HepG2 (cell line): Measurements from ENCODE around the gene RILP. TPM values are rescaled to one million over a fixed set of nuclear protein-coding genes. Genes with fewer than 3 reads are reported as not detected.
A peak's percentile ranks its signal among the peaks of the same experiment; 100 is the strongest.

Experiments used
- AHR ChIP-seq: IDR thresholded peaks from 2 replicates; pipeline ENCODE4 v1.6.1; 2018; ENCODE audit warnings: missing genetic modification reagents, missing compliant biosample characterization
- CC2D1A ChIP-seq: sonication (generic); formaldehyde crosslinking; IDR thresholded peaks from 2 replicates; pipeline ENCODE4 v1.8.1; 2023; ENCODE audit warnings: mild to moderate bottlenecking, missing genetic modification reagents
- EEA1 ChIP-seq: sonication (generic); formaldehyde crosslinking; IDR thresholded peaks from 2 replicates; pipeline ENCODE4 v1.5.1; 2020; ENCODE audit warnings: mild to moderate bottlenecking, missing genetic modification reagents, borderline replicate concordance
- GATAD2A ChIP-seq: IDR thresholded peaks from 2 replicates; pipeline ENCODE4 v1.6.1; 2016
- KLF16 ChIP-seq, 2 experiments: sonication (generic) in 1 of 2; formaldehyde crosslinking in 1 of 2; IDR thresholded peaks; 2 replicates each; pipeline versions ENCODE4 v1.6.1 to v1.8.0; 2016 to 2023; ENCODE audit warnings: missing genetic modification reagents in 2 of 2, missing compliant biosample characterization in 1 of 2
- MYNN ChIP-seq: sonication (generic); formaldehyde crosslinking; IDR thresholded peaks from 2 replicates; pipeline ENCODE4 v1.4.0; 2020; ENCODE audit warnings: mild to moderate bottlenecking, low read depth, missing genetic modification reagents
- NFE2L1 ChIP-seq: sonication (generic); formaldehyde crosslinking; IDR thresholded peaks from 2 replicates; pipeline ENCODE4 v1.4.0; 2020; ENCODE audit warnings: missing genetic modification reagents, mild to moderate bottlenecking, borderline replicate concordance
- PHB2 ChIP-seq: fragments of 450-650 bp; IDR thresholded peaks from 2 replicates; pipeline ENCODE4 v1.6.1; 2018; ENCODE audit not compliant: partially characterized antibody
- SIX1 ChIP-seq: sonication (generic); formaldehyde crosslinking; IDR thresholded peaks from 2 replicates; pipeline ENCODE4 v1.4.0; 2020; ENCODE audit warnings: missing genetic modification reagents, borderline replicate concordance
- U2AF1 ChIP-seq: fragments of 200-400 bp; formaldehyde crosslinking; optimal IDR thresholded peaks from 2 replicates; pipeline ENCODE3; 2017; ENCODE audit warnings: mild to moderate bottlenecking, low read depth, low read length
- ZFP36 ChIP-seq: fragments of 150-350 bp; IDR thresholded peaks from 2 replicates; pipeline ENCODE4 v1.6.1; 2018; ENCODE audit warnings: borderline replicate concordance, low read length, low read depth; ENCODE audit not compliant: partially characterized antibody
- ZFP90 ChIP-seq: sonication (generic); formaldehyde crosslinking; IDR thresholded peaks from 2 replicates; pipeline ENCODE4 v1.8.0; 2022; ENCODE audit warnings: missing genetic modification reagents, mild to moderate bottlenecking, inconsistent platforms, borderline replicate concordance
- ZNF124 ChIP-seq: sonication (generic); formaldehyde crosslinking; IDR thresholded peaks from 2 replicates; pipeline ENCODE4 v1.4.0; 2020; ENCODE audit warnings: missing genetic modification reagents
- ZNF224 ChIP-seq: sonication (generic); formaldehyde crosslinking; IDR thresholded peaks from 2 replicates; pipeline ENCODE4 v1.5.0; 2020; ENCODE audit warnings: mild to moderate bottlenecking, missing genetic modification reagents
- ZNF235 ChIP-seq: sonication (generic); formaldehyde crosslinking; IDR thresholded peaks from 2 replicates; pipeline ENCODE4 v1.8.1; 2023; ENCODE audit warnings: mild to moderate bottlenecking, missing genetic modification reagents, borderline replicate concordance
- ZNF329 ChIP-seq: sonication (generic); formaldehyde crosslinking; IDR thresholded peaks from 2 replicates; pipeline ENCODE4 v1.9.0; 2021; ENCODE audit warnings: low read depth, mild to moderate bottlenecking, missing genetic modification reagents
- ZNF382 ChIP-seq: sonication (generic); formaldehyde crosslinking; IDR thresholded peaks from 2 replicates; pipeline ENCODE4 v1.5.0; 2020; ENCODE audit warnings: missing genetic modification reagents, mild to moderate bottlenecking, borderline replicate concordance
- ZNF562 ChIP-seq: sonication (generic); formaldehyde crosslinking; IDR thresholded peaks from 2 replicates; pipeline ENCODE4 v1.8.0; 2022; ENCODE audit warnings: missing genetic modification reagents, borderline replicate concordance
- ZNF652 ChIP-seq: IDR thresholded peaks from 2 replicates; pipeline ENCODE4 v1.6.1; 2016; ENCODE audit warnings: low read depth, borderline replicate concordance
- ZNF7 ChIP-seq: IDR thresholded peaks from 2 replicates; pipeline ENCODE4 v1.6.1; 2016; ENCODE audit warnings: missing biosample characterization, missing genetic modification reagents
- ZNF772 ChIP-seq: sonication (generic); formaldehyde crosslinking; IDR thresholded peaks from 2 replicates; pipeline ENCODE4 v1.5.0; 2020; ENCODE audit warnings: mild to moderate bottlenecking, missing genetic modification reagents
- polyA plus RNA-seq, 8 experiments: library from polyadenylated mRNA; depleted of rRNA in 3 of 8; stranded (reverse) in 7 of 8; unstranded in 1 of 8; fragments of >200 nt; fragmentation: Illumina TruSeq in 4 of 8; extraction: Trizol in 4 of 8; gene quantifications; 2 replicates each; pipeline versions ENCODE4 v1.2.1 to v1.2.3, GENCODE V29; 2011 to 2016; ENCODE audit warnings: low read depth in 4 of 8, missing spikeins in 1 of 8, mixed read lengths in 1 of 8; ENCODE audit not compliant: insufficient read depth in 1 of 8
- total RNA-seq, 5 experiments: library from RNA; depleted of rRNA; stranded (reverse); fragments of >200 nt; fragmentation: Illumina TruSeq; extraction: Trizol; gene quantifications; 2 replicates each; pipeline ENCODE4 v1.2.3, GENCODE V29; 2016; ENCODE audit warnings: low read depth in 1 of 5
- TF ChIP-seq, protein P1 (sequence below): sonication (generic); formaldehyde crosslinking; IDR thresholded peaks from 2 replicates; pipeline ENCODE4 v1.4.0; 2020; ENCODE audit warnings: missing genetic modification reagents
- TF ChIP-seq, protein P2 (sequence below): sonication (generic); formaldehyde crosslinking; IDR thresholded peaks from 2 replicates; pipeline ENCODE4 v1.4.0; 2020; ENCODE audit warnings: missing genetic modification reagents, borderline replicate concordance
- TF ChIP-seq, protein P3 (sequence below): sonication (generic); formaldehyde crosslinking; IDR thresholded peaks from 2 replicates; pipeline ENCODE4 v1.4.0; 2020; ENCODE audit warnings: missing genetic modification reagents
- TF ChIP-seq, protein P4 (sequence below): sonication (generic); formaldehyde crosslinking; IDR thresholded peaks from 2 replicates; pipeline ENCODE4 v1.4.0; 2020; ENCODE audit warnings: missing genetic modification reagents

RILP gene
- total and polyA plus RNA-seq, 2 of the 13 experiments (the other 11 are each of a cell fraction or from before 2014, with no cell fraction given) = 6.6 to 8.1 TPM

DNA sequence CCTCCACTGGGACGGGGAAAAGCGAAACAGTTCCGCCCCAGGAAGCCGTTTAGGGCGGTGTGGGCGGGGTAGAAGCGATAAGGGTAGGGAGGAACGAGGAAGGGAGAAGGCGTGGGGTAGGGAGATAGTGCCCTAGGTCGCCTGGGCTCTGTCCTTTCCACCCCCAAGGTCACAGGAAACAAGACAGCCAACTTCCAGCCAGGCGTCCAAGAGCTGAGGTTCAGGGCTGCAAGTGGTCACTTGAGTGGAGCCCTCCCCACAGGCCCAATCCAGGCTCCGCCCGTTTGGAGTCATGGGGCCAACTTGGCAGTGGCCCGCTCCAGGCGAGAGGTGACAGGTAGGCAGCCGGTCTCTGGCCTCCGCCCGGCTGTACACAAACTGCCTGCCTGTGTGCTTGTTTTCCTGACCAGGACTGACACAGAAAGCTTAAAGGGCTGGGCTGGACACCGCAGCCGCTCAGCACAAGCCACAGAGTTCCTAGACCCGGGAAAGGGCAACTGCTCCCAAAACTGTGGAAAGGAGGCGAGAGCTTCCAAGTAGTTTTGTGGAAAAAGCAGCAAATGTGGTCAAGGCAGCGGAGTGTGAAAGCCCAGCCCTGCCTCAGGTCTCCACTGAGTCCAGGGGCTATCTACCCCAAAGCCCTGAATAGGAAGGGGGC lies at the start of gene RILP (continued):
- TF ChIP-seq ZNF772 (CRISPR knock-in tag) = 0 out of 2 replicates have a peak, but pooled peaks have one; percentile 8
- no peak; the same call in 1 of the 2 replicates for TF ChIP-seq ZFP90 (CRISPR knock-in tag)
- TF ChIP-seq, protein P1, sequence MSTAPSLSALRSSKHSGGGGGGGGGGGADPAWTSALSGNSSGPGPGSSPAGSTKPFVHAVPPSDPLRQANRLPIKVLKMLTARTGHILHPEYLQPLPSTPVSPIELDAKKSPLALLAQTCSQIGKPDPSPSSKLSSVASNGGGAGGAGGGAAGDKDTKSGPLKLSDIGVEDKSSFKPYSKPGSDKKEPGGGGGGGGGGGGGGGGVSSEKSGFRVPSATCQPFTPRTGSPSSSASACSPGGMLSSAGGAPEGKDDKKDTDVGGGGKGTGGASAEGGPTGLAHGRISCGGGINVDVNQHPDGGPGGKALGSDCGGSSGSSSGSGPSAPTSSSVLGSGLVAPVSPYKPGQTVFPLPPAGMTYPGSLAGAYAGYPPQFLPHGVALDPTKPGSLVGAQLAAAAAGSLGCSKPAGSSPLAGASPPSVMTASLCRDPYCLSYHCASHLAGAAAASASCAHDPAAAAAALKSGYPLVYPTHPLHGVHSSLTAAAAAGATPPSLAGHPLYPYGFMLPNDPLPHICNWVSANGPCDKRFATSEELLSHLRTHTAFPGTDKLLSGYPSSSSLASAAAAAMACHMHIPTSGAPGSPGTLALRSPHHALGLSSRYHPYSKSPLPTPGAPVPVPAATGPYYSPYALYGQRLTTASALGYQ (CRISPR knock-in tag) = no peak
- TF ChIP-seq, protein P2, sequence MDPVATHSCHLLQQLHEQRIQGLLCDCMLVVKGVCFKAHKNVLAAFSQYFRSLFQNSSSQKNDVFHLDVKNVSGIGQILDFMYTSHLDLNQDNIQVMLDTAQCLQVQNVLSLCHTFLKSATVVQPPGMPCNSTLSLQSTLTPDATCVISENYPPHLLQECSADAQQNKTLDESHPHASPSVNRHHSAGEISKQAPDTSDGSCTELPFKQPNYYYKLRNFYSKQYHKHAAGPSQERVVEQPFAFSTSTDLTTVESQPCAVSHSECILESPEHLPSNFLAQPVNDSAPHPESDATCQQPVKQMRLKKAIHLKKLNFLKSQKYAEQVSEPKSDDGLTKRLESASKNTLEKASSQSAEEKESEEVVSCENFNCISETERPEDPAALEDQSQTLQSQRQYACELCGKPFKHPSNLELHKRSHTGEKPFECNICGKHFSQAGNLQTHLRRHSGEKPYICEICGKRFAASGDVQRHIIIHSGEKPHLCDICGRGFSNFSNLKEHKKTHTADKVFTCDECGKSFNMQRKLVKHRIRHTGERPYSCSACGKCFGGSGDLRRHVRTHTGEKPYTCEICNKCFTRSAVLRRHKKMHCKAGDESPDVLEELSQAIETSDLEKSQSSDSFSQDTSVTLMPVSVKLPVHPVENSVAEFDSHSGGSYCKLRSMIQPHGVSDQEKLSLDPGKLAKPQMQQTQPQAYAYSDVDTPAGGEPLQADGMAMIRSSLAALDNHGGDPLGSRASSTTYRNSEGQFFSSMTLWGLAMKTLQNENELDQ (CRISPR knock-in tag) = no peak
- no peak for TF ChIP-seq ZNF652
- no peak for TF ChIP-seq ZNF7 (CRISPR knock-in tag)
- TF ChIP-seq SIX1 (CRISPR knock-in tag) = no peak
- no peak; the same call in 1 of the 2 replicates for TF ChIP-seq GATAD2A (CRISPR knock-in tag)
- TF ChIP-seq, protein P3, sequence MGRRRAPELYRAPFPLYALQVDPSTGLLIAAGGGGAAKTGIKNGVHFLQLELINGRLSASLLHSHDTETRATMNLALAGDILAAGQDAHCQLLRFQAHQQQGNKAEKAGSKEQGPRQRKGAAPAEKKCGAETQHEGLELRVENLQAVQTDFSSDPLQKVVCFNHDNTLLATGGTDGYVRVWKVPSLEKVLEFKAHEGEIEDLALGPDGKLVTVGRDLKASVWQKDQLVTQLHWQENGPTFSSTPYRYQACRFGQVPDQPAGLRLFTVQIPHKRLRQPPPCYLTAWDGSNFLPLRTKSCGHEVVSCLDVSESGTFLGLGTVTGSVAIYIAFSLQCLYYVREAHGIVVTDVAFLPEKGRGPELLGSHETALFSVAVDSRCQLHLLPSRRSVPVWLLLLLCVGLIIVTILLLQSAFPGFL = no peak
- no peak for TF ChIP-seq PHB2
- no peak for TF ChIP-seq ZNF235 (CRISPR knock-in tag)
- TF ChIP-seq KLF16 (CRISPR knock-in tag; IDR thresholded peaks at IDR 0.05) = peak in 1 of 2 experiments; percentile 67; a peak in 2 of 4 replicates
- TF ChIP-seq ZNF124 = no peak
- TF ChIP-seq ZNF224 = no peak; the same call in 1 of the 2 replicates
- TF ChIP-seq EEA1 = no peak
- no peak for TF ChIP-seq AHR (CRISPR knock-in tag)
- TF ChIP-seq, protein P4, sequence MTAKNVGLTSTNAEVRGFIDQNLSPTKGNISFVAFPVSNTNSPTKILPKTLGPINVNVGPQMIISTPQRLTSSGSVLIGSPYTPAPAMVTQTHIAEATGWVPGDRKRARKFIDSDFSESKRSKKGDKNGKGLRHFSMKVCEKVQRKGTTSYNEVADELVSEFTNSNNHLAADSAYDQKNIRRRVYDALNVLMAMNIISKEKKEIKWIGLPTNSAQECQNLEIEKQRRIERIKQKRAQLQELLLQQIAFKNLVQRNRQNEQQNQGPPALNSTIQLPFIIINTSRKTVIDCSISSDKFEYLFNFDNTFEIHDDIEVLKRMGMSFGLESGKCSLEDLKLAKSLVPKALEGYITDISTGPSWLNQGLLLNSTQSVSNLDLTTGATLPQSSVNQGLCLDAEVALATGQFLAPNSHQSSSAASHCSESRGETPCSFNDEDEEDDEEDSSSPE = no peak; the same call in 1 of the 2 replicates
- TF ChIP-seq CC2D1A (CRISPR knock-in tag) = no peak
- no peak for TF ChIP-seq U2AF1
- TF ChIP-seq NFE2L1 (CRISPR knock-in tag) = no peak
- no peak for TF ChIP-seq ZNF329 (CRISPR knock-in tag)
- no peak for TF ChIP-seq ZFP36
- TF ChIP-seq ZNF562 (CRISPR knock-in tag) = no peak
- no peak for TF ChIP-seq ZNF382 (CRISPR knock-in tag)
- no peak for TF ChIP-seq MYNN (CRISPR knock-in tag)
